Measurements from ENCODE around the gene LTBP1. TPM values are rescaled to one million over a fixed set of nuclear protein-coding genes. Genes with fewer than 3 reads are reported as not detected.

LTBP1 gene
- total RNA-seq, 2 experiments from 2014 or later, result 0.06 TPM; not detected in 1

- Histone ChIP-seq H3K9me3 (ENCODE audit: control insufficient read depth in 1 of 2, insufficient read depth in 1 of 2, low read length in 2 of 2) (no peaks in the 10 kb centered on the region), H3K27me3 (ENCODE audit: control insufficient read depth in 1 of 2, insufficient read depth in 2 of 2, low read length in 2 of 2) (no peaks in the 10 kb centered on the region), H3K36me3 (ENCODE audit: insufficient read depth, low read length) (no peaks in the 10 kb centered on the region), H3K4me3 (ENCODE audit: low read length) (no peak overlapping the region), H3K4me1 (ENCODE audit: insufficient read depth, low read length) (no peaks in the 10 kb centered on the region), H3K27ac (ENCODE audit: low read depth in 1 of 2, low read length in 2 of 2) (no peak overlapping the region)
- Mint-ChIP-seq H3K4me1 (ENCODE audit: low read depth) (no peaks in the 10 kb centered on the region), H3K4me3 (no peak overlapping the region), H3K27ac (no peak overlapping the region), H3K9me3 (no peaks in the 10 kb centered on the region), H3K27me3 (no peaks in the 10 kb centered on the region), H3K36me3 (ENCODE audit: low read depth) (no peaks in the 10 kb centered on the region)
- DNase-seq, result no peak
- ChIA-PET CTCF (no interaction called here), POLR2A (no interaction called here)
- intact Hi-C loops (cut with DNase I, micrococcal nuclease), result loop anchor here in 1 of 2 experiments (10.0 kb wide), 1 partner anchor 214 kb away; no protein-coding TSS in a partner anchor
- no peak for TF ChIP-seq CTCF (IDR thresholded peaks at IDR 0.05)
- ATAC-seq (ENCODE audit: poor library complexity), result no peak
These were observed 424.0 kb downstream of the LTBP1 start for GRCh38 chr2:33370636-33371265.

GRCh38 chr2:33371304-33372090 is 424.7 kb downstream of the LTBP1 start:
- POLR2A ChIA-PET, result no interaction called here
- H3K9me3 Mint-ChIP-seq, result no peaks in the 10 kb centered on the region

More at GRCh38 chr2:33371304-33372090, 424.7 kb downstream of the LTBP1 start:
- intact Hi-C loops (cut with DNase I, micrococcal nuclease), result loop anchor here in 1 of 2 experiments (2.0 to 10.0 kb wide), 2 partner anchors 213 to 817 kb away; no protein-coding TSS in a partner anchor
- no peak for TF ChIP-seq CTCF (IDR thresholded peaks at IDR 0.05)
- CTCF ChIA-PET, result interaction anchor here (0.6 to 1.0 kb wide), 2 partner anchors 23 to 1221 kb away, joined by 3 read pairs; no protein-coding TSS in a partner anchor
- Histone ChIP-seq H3K4me1 (ENCODE audit: insufficient read depth, low read length) (no peaks in the 10 kb centered on the region), H3K36me3 (ENCODE audit: insufficient read depth, low read length) (no peaks in the 10 kb centered on the region), H3K4me3 (ENCODE audit: low read length) (no peak overlapping the region), H3K27ac (ENCODE audit: low read depth in 1 of 2, low read length in 2 of 2) (no peak overlapping the region), H3K9me3 (ENCODE audit: control insufficient read depth in 1 of 2, insufficient read depth in 1 of 2, low read length in 2 of 2) (no peaks in the 10 kb centered on the region), H3K27me3 (ENCODE audit: control insufficient read depth in 1 of 2, insufficient read depth in 2 of 2, low read length in 2 of 2) (no peaks in the 10 kb centered on the region)
- DNase-seq, result no peak
- no peaks in the 10 kb centered on the region for H3K36me3 Mint-ChIP-seq (ENCODE audit: low read depth)
- H3K4me1 Mint-ChIP-seq (ENCODE audit: low read depth), result no peaks in the 10 kb centered on the region
- no peak overlapping the region for H3K27ac Mint-ChIP-seq
- ATAC-seq (ENCODE audit: poor library complexity), result no peak
- H3K4me3 Mint-ChIP-seq, result no peak overlapping the region
- no peaks in the 10 kb centered on the region for H3K27me3 Mint-ChIP-seq
